NCI-H2227 (cell line): ENCODE results near the gene ABLIM3.

ENCODE experiments used
- DNase-seq: peaks from one replicate; lab custom pipeline; 2025; ENCODE audit not compliant: unreplicated experiment; lab: John Stamatoyannopoulos, UW

ABLIM3 gene

GRCh38 chr5:149216496-149216895 lies 75.2 kb downstream of the ABLIM3 start:
- DNase-seq = no peak

GRCh38 chr5:149217096-149217802 lies 76.0 kb downstream of the ABLIM3 start:
- no peak for DNase-seq

GRCh38 chr5:149217803-149218155 lies 76.5 kb downstream of the ABLIM3 start:
- DNase-seq = no peak

GRCh38 chr5:149219584-149219983 lies 78.3 kb downstream of the ABLIM3 start:
- no peak for DNase-seq

- no peak for DNase-seq
These were observed 79.5 kb downstream of the ABLIM3 start for GRCh38 chr5:149220750-149221149.

- no peak for DNase-seq
These were observed 80.0 kb downstream of the ABLIM3 start for GRCh38 chr5:149221326-149221725.

- no peak for DNase-seq
These were observed 80.5 kb downstream of the ABLIM3 start for GRCh38 chr5:149221731-149222342.

GRCh38 chr5:149223081-149223848 lies 82.0 kb downstream of the ABLIM3 start:
- no peak for DNase-seq

- DNase-seq = no peak
These were observed 83.0 kb downstream of the ABLIM3 start for GRCh38 chr5:149224282-149224681.

GRCh38 chr5:149227168-149227826 lies 86.0 kb downstream of the ABLIM3 start:
- no peak for DNase-seq

- DNase-seq = peak; percentile 52
These were observed 87.5 kb downstream of the ABLIM3 start for GRCh38 chr5:149228618-149229297.

- no peak for DNase-seq
These were observed 88.1 kb downstream of the ABLIM3 start for GRCh38 chr5:149229298-149229937.

GRCh38 chr5:149235841-149236240 lies 94.5 kb downstream of the ABLIM3 start:
- no peak for DNase-seq

- DNase-seq = no peak
These were observed 96.4 kb downstream of the ABLIM3 start for GRCh38 chr5:149237662-149238061.

GRCh38 chr5:149238540-149238939 lies 97.2 kb downstream of the ABLIM3 start:
- no peak for DNase-seq

GRCh38 chr5:149239917-149240316 lies 98.6 kb downstream of the ABLIM3 start:
- DNase-seq = no peak

GRCh38 chr5:149240354-149240998 lies 99.2 kb downstream of the ABLIM3 start:
- DNase-seq = no peak

GRCh38 chr5:149242339-149242738 lies 101.0 kb downstream of the ABLIM3 start:
- DNase-seq = no peak

GRCh38 chr5:149246906-149247305 lies 105.6 kb downstream of the ABLIM3 start:
- DNase-seq = no peak

GRCh38 chr5:149247726-149248125 lies 106.4 kb downstream of the ABLIM3 start:
- DNase-seq = no peak
